Neural cell (in vitro differentiated cells): ENCODE results near the gene FCRLA.

Experiments
- CTCF ChIP-seq: fragments of 450-650 bp; IDR thresholded peaks from 2 replicates; pipeline ENCODE4 v1.5.1; 2014; ENCODE audit warnings: antibody characterized with exemption, mild to moderate bottlenecking, moderate library complexity; ENCODE audit not compliant: poor library complexity, severe bottlenecking
- SMC3 ChIP-seq: fragments of 450-650 bp; conservative IDR thresholded peaks from 2 replicates; pipeline ENCODE4 v1.6.1; 2014; ENCODE audit warnings: antibody characterized with exemption, mild to moderate bottlenecking, moderate library complexity; ENCODE audit not compliant: poor library complexity

GRCh38 chr1:161720422-161720821, 13.4 kb downstream of the FCRLA start:
- TF ChIP-seq CTCF, result no peak
- TF ChIP-seq SMC3, result no peak
